ENCODE results near the gene HOXC10.

HOXC10 gene

GRCh38 chr12:54030889-54031471 is 46.0 kb downstream of the HOXC10 start:
- no peak for DNase-seq

GRCh38 chr12:54031480-54031879 is 46.5 kb downstream of the HOXC10 start:
- no peak for DNase-seq

- DNase-seq: no peak
Measured at GRCh38 chr12:54032086-54032619, 47.2 kb downstream of the HOXC10 start.

GRCh38 chr12:54032627-54033100 is 47.7 kb downstream of the HOXC10 start, which contains the start of gene HOXC5:
HOXC5 (plus strand) TSS chr12:54033050; CDS start chr12:54033123, 73 bp downstream.
- DNase-seq: peak; percentile 34 to 52

GRCh38 chr12:54033106-54033979 is 48.4 kb downstream of the HOXC10 start:
- no peak for DNase-seq

GRCh38 chr12:54033980-54034784 is 49.2 kb downstream of the HOXC10 start:
- DNase-seq: no peak

- DNase-seq: no peak
Measured at GRCh38 chr12:54034785-54035310, 49.9 kb downstream of the HOXC10 start.

- no peak for DNase-seq
Measured at GRCh38 chr12:54035568-54036264, 50.8 kb downstream of the HOXC10 start.

GRCh38 chr12:54036620-54037359 is 51.8 kb downstream of the HOXC10 start:
- no peak for DNase-seq

GRCh38 chr12:54037360-54038283 is 52.7 kb downstream of the HOXC10 start:
- DNase-seq: no peak

GRCh38 chr12:54038284-54038870 is 53.4 kb downstream of the HOXC10 start:
- DNase-seq: no peak

- DNase-seq: no peak
Measured at GRCh38 chr12:54038871-54039414, 54.0 kb downstream of the HOXC10 start.

- DNase-seq: no peak
Measured at GRCh38 chr12:54039417-54040147, 54.6 kb downstream of the HOXC10 start.

Data from SW 1271 (cell line).